Fibroblast of villous mesenchyme (primary cell): Measurements from ENCODE around the gene SLC46A1. TPM values are rescaled to one million over a fixed set of nuclear protein-coding genes. Genes with fewer than 3 reads are reported as not detected.

Source experiments
- DNase-seq: peaks from one replicate; pipeline ENCODE4 v3.0.0-alpha.2; 2010; ENCODE audit warnings: low read depth
- H3K4me3 ChIP-seq: 2 replicates; pipeline ENCODE4 v1.5.1; 2011; ENCODE audit warnings: low read depth, mild to moderate bottlenecking, low read length
- total RNA-seq: library from RNA; depleted of rRNA; stranded (reverse); fragments of >200 nt; gene quantifications from 2 replicates; pipeline ENCODE4 v1.2.3, GENCODE V29; 2012
- TF ChIP-seq, protein P1 (sequence below): IDR thresholded peaks from 2 replicates; pipeline ENCODE4 v1.5.1; 2012; ENCODE audit warnings: low read depth, mild to moderate bottlenecking, low read length; ENCODE audit not compliant: insufficient read depth

Gene SLC46A1
- total RNA-seq, 1 donor = 9.5 TPM

DNA sequence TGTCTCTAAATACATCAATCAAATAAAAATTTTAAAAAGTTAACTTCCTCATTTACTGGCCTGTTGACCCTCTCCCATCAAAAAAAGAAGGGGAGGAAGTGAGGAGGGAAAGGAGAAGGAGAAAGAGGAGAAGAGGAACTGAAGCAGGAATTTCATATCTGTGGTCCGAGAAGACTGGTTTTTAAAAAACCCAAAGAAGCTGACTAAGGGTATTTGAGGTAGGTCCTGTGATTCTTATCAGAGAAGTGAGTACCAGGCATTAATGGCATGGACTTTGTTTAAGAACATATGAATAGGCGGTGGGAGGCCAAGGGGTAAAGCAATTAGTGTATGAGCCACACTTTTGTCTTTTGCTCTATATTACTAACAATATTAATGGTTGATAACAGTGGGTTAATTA is 2.0 kb downstream of the SLC46A1 start:
- TF ChIP-seq, protein P1, sequence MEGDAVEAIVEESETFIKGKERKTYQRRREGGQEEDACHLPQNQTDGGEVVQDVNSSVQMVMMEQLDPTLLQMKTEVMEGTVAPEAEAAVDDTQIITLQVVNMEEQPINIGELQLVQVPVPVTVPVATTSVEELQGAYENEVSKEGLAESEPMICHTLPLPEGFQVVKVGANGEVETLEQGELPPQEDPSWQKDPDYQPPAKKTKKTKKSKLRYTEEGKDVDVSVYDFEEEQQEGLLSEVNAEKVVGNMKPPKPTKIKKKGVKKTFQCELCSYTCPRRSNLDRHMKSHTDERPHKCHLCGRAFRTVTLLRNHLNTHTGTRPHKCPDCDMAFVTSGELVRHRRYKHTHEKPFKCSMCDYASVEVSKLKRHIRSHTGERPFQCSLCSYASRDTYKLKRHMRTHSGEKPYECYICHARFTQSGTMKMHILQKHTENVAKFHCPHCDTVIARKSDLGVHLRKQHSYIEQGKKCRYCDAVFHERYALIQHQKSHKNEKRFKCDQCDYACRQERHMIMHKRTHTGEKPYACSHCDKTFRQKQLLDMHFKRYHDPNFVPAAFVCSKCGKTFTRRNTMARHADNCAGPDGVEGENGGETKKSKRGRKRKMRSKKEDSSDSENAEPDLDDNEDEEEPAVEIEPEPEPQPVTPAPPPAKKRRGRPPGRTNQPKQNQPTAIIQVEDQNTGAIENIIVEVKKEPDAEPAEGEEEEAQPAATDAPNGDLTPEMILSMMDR = no peak
- H3K4me3 ChIP-seq = no peak overlapping the region
- DNase-seq = no peak

DNA sequence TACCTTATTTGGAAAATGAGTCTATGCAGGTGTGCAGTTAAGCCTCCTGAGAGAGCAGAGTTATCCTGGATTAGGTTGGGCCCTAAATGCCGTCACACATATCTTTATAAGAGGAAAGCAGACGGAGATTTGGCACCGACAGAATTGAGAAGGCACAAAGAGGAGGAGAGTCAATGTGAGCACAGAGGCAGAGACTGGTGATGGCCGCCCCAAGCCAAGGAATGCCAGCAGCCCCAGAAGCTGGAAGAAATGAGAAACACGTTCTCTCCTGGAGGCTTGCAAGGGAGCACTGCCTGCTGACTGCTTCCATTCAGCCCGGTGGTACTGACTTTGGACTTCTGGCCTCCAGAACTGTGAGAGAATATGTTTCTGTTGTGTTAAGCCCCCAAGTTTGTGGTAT is 3.2 kb downstream of the SLC46A1 start:
- H3K4me3 ChIP-seq = no peak overlapping the region
- TF ChIP-seq, protein P1 = no peak
- DNase-seq = no peak

DNA sequence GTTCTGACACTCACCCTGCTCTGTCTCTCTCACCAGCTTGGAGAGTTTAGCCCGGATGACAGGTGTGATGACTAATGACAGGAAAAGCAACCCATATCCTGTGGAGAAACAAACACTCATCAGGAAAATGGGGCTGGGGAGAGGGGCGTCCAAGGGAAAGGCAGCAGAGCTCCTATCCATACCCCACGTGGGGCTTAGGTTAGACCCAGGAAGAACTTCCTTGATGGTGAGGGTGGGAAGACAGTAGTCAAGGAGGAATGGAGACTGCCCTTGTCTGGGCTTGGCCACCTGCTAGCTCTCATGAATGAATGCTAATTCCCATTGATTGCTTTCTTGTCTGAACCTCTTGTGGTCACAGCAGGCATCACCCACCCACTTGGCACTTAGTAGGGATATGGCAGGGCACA is 3.8 kb downstream of the SLC46A1 start:
- DNase-seq = no peak
- TF ChIP-seq, protein P1 = no peak
- no peak overlapping the region for H3K4me3 ChIP-seq

- DNase-seq = no peak
- H3K4me3 ChIP-seq = no peak overlapping the region
- TF ChIP-seq, protein P1 = no peak
Observed at GRCh38 chr17:28399808-28400207, 6.2 kb downstream of the SLC46A1 start.

DNA sequence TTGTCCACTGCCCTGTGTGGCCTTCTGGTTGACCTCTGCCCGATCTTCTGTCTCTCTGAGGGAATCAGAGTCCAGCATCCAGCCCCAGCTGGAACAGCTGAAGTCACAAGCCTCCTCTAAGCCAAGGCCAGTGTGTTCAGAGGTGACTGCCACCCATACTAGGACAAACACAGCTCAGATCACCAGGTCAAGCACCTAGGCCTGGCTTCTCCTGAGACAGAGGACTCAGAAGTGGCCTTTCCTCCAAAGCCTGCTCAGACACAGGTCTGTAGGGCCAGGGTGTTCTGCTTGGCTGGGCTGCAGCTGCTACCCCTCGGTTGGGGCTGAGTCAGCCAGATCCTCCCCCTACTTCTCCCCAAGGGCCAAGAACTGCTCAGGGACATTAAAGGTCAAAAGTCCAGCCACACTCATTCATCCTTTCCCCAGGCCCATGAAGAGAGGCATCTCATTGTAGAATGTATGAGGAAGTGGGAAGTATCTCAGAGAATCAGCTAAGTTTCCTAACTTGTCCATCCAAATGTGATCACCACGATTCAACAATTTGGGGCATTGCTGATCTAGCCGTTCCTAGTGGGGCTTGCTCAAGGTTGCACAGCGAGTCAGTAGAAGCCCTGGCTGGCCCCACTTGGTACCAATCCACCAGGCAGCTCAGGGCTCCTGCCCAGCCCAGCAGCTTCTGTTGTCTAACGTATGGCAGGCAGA is 7.6 kb downstream of the SLC46A1 start:
- no peak for DNase-seq
- TF ChIP-seq, protein P1 = no peak
- H3K4me3 ChIP-seq = no peak overlapping the region

DNA sequence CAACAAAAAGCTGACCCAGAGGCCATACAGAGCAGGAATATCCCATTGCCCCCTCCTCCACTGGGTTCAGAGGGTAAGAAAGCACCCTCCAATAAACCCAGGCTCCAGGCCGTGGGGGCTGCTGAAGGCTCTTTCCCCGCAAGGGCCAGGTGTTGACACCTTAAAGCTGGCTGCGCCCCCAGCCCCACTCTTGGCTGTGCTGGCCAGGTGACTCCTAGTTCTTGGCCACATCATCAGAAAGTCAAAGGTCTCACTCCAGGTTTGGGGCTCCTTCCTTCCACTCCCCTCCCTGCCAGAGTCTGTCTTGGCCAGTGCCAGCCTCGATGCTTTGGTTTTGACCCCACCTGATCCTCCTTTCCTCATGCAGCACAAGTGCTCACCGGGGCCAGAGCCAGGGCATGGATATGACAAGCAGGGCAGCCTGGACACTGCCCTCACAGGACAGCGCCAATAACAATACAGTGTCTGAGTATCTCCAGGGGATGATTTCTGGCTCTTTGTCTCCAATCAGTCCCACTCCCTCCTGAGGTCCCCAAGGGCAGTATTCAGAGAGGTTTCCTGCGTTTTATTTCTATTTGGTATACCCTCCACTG is 8.2 kb downstream of the SLC46A1 start:
- DNase-seq = no peak
- TF ChIP-seq, protein P1 = no peak
- no peak overlapping the region for H3K4me3 ChIP-seq

- TF ChIP-seq, protein P1 = no peak
- no peak overlapping the region for H3K4me3 ChIP-seq
- no peak for DNase-seq
Observed at GRCh38 chr17:28397275-28397674, 8.7 kb downstream of the SLC46A1 start.
